Endodermal cell (in vitro differentiated cells): ENCODE measurements around the gene HRH2. TPM values are rescaled to one million over a fixed set of nuclear protein-coding genes. Genes with fewer than 3 reads are reported as not detected.

Source experiments
- DNase-seq: peaks from one replicate; pipeline ENCODE4 v3.0.0-alpha.2; 2017
- H3K27ac ChIP-seq: 2 replicates; pipeline ENCODE4 v1.5.1; 2013; ENCODE audit warnings: mild to moderate bottlenecking, low read depth, low read length, moderate library complexity
- H3K27me3 ChIP-seq: 2 replicates; pipeline ENCODE4 v1.6.1; 2013; ENCODE audit warnings: mild to moderate bottlenecking, low read length, moderate library complexity; ENCODE audit not compliant: insufficient read depth, control insufficient read depth, poor library complexity, severe bottlenecking
- H3K36me3 ChIP-seq: 2 replicates; pipeline ENCODE4 v1.7.0; 2013; ENCODE audit warnings: mild to moderate bottlenecking, low read length, moderate library complexity; ENCODE audit not compliant: control insufficient read depth, insufficient read depth
- H3K4me1 ChIP-seq: one replicate; pipeline ENCODE4 v1.7.0; 2013; ENCODE audit warnings: low read length; ENCODE audit not compliant: control insufficient read depth, insufficient read depth
- H3K4me3 ChIP-seq: 2 replicates; pipeline ENCODE4 v1.5.1; 2013; ENCODE audit warnings: mild to moderate bottlenecking, low read length, moderate library complexity
- H3K9ac ChIP-seq: 2 replicates; pipeline ENCODE4 v1.6.1; 2013; ENCODE audit warnings: mild to moderate bottlenecking, low read length, moderate library complexity; ENCODE audit not compliant: poor library complexity, severe bottlenecking; ENCODE audit errors: extremely low read depth
- H3K9me3 ChIP-seq: 2 replicates; pipeline ENCODE4 v1.6.1; 2013; ENCODE audit warnings: mild to moderate bottlenecking, low read length, moderate library complexity; ENCODE audit not compliant: control insufficient read depth
- H3K27ac Mint-ChIP-seq: 2 replicates; pipeline ENCODE4 v1.8.0; 2020; ENCODE audit warnings: mixed read lengths
- H3K27me3 Mint-ChIP-seq: 2 replicates; pipeline ENCODE4 v1.8.0; 2021; ENCODE audit warnings: mild to moderate bottlenecking, mixed read lengths; ENCODE audit not compliant: insufficient read depth
- H3K36me3 Mint-ChIP-seq: 2 replicates; pipeline ENCODE4 v1.8.0; 2020; ENCODE audit warnings: low read depth, mixed read lengths
- H3K4me1 Mint-ChIP-seq: 2 replicates; pipeline ENCODE4 v1.8.0; 2020; ENCODE audit warnings: mixed read lengths
- H3K4me3 Mint-ChIP-seq: 2 replicates; pipeline ENCODE4 v1.8.0; 2020; ENCODE audit warnings: mild to moderate bottlenecking, moderate library complexity, mixed read lengths
- H3K9me3 Mint-ChIP-seq: 2 replicates; pipeline ENCODE4 v1.8.0; 2020; ENCODE audit warnings: mild to moderate bottlenecking, mixed read lengths
- WGBS, 2 experiments: methylation state at CpG; one replicate each; pipeline versions ENCODE4 v1.1.5 to v1.1.7; 2013; ENCODE audit warnings: missing lambda C conversion rate in 2 of 2, mixed read lengths in 1 of 2; ENCODE audit not compliant: insufficient coverage in 1 of 2, insufficient read length in 1 of 2; 5-methylcytosine and 5-hydroxymethylcytosine counted together
- total RNA-seq, 2 donors: library from RNA; stranded (reverse); fragmentation: NEBNext Ultra II Directional in 1 of 2; extraction: Animal tissue kit (Norgen Biotek cat#: 25700) in 1 of 2; gene quantifications; 2 replicates in 1 of 2; 3 replicates in 1 of 2; pipeline ENCODE4 v1.2.1, GENCODE V29; 2021
- TF ChIP-seq, protein P1 (sequence below): fragments of 200-600 bp; sonication (generic); conservative IDR thresholded peaks from 2 replicates; pipeline ENCODE4 v1.5.0; 2021; ENCODE audit warnings: antibody characterized with exemption, mild to moderate bottlenecking

Gene HRH2
- total RNA-seq, 2 donors from 2014 or later, result 2.1 to 3.3 TPM

- no peaks in the 10 kb centered on the region for H3K36me3 Mint-ChIP-seq
- no peaks in the 10 kb centered on the region for H3K27me3 ChIP-seq
- no peak for DNase-seq
- no peak overlapping the region for H3K4me3 Mint-ChIP-seq
- peaks cover 3% of the 10 kb centered on the region for H3K9me3 Mint-ChIP-seq
- TF ChIP-seq, protein P1, sequence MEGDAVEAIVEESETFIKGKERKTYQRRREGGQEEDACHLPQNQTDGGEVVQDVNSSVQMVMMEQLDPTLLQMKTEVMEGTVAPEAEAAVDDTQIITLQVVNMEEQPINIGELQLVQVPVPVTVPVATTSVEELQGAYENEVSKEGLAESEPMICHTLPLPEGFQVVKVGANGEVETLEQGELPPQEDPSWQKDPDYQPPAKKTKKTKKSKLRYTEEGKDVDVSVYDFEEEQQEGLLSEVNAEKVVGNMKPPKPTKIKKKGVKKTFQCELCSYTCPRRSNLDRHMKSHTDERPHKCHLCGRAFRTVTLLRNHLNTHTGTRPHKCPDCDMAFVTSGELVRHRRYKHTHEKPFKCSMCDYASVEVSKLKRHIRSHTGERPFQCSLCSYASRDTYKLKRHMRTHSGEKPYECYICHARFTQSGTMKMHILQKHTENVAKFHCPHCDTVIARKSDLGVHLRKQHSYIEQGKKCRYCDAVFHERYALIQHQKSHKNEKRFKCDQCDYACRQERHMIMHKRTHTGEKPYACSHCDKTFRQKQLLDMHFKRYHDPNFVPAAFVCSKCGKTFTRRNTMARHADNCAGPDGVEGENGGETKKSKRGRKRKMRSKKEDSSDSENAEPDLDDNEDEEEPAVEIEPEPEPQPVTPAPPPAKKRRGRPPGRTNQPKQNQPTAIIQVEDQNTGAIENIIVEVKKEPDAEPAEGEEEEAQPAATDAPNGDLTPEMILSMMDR, result no peak
- no peaks in the 10 kb centered on the region for H3K36me3 ChIP-seq
- no peak overlapping the region for H3K27ac Mint-ChIP-seq
- H3K27me3 Mint-ChIP-seq, result peaks cover 5% of the 10 kb centered on the region
- H3K4me3 ChIP-seq, result no peak overlapping the region
- no peak overlapping the region for H3K27ac ChIP-seq
- WGBS, 2 experiments, result 76 to 86% methylated on average over 3 to 4 of the region's 4 CpGs
- no peaks in the 10 kb centered on the region for H3K9me3 ChIP-seq
- no peak overlapping the region for H3K9ac ChIP-seq
- no peaks in the 10 kb centered on the region for H3K4me1 ChIP-seq
- no peaks in the 10 kb centered on the region for H3K4me1 Mint-ChIP-seq
These were observed 78.8 kb downstream of the HRH2 start for GRCh38 chr5:175736652-175737051.

- no peaks in the 10 kb centered on the region for H3K36me3 ChIP-seq
- no peak overlapping the region for H3K4me3 Mint-ChIP-seq
- no peak overlapping the region for H3K27ac ChIP-seq
- H3K4me1 ChIP-seq, result no peaks in the 10 kb centered on the region
- no peaks in the 10 kb centered on the region for H3K36me3 Mint-ChIP-seq
- H3K27me3 ChIP-seq, result no peaks in the 10 kb centered on the region
- H3K4me3 ChIP-seq, result no peak overlapping the region
- H3K9ac ChIP-seq, result no peak overlapping the region
- no peak for DNase-seq
- H3K27ac Mint-ChIP-seq, result no peak overlapping the region
- peaks cover 3% of the 10 kb centered on the region for H3K9me3 Mint-ChIP-seq
- H3K4me1 Mint-ChIP-seq, result no peaks in the 10 kb centered on the region
- no peaks in the 10 kb centered on the region for H3K9me3 ChIP-seq
- peaks cover 6% of the 10 kb centered on the region for H3K27me3 Mint-ChIP-seq
- TF ChIP-seq, protein P1, result no peak
- WGBS, 2 experiments, result 76 to 100% methylated on average over 1 to 7 of the region's 7 CpGs
These were observed 79.6 kb downstream of the HRH2 start for GRCh38 chr5:175737481-175737880.

GRCh38 chr5:175738126-175738525, 80.3 kb downstream of the HRH2 start:
- no peak overlapping the region for H3K27ac Mint-ChIP-seq
- H3K4me1 ChIP-seq, result no peaks in the 10 kb centered on the region
- H3K9me3 Mint-ChIP-seq, result peaks cover 3% of the 10 kb centered on the region
- no peaks in the 10 kb centered on the region for H3K4me1 Mint-ChIP-seq
- H3K4me3 ChIP-seq, result no peak overlapping the region
- no peaks in the 10 kb centered on the region for H3K36me3 ChIP-seq
- no peaks in the 10 kb centered on the region for H3K9me3 ChIP-seq
- no peak for DNase-seq
- H3K9ac ChIP-seq, result no peak overlapping the region
- H3K27ac ChIP-seq, result no peak overlapping the region
- H3K27me3 ChIP-seq, result no peaks in the 10 kb centered on the region
- TF ChIP-seq, protein P1, result no peak
- WGBS, 2 experiments, result 94 to 95% methylated on average over 3 to 4 of the region's 4 CpGs
- peaks cover 3% of the 10 kb centered on the region for H3K27me3 Mint-ChIP-seq
- no peaks in the 10 kb centered on the region for H3K36me3 Mint-ChIP-seq
- no peak overlapping the region for H3K4me3 Mint-ChIP-seq
